Neural cell (in vitro differentiated cells): Measurements from ENCODE around the gene RRP15.

ENCODE experiments used
- EZH2 ChIP-seq: fragments of 200-600, 300-800 bp; shearing (Covaris generic), sonication (generic); IDR thresholded peaks from 2 replicates; pipeline ENCODE4 v1.6.1; 2014; ENCODE audit warnings: antibody characterized with exemption, low read length, borderline replicate concordance, mild to moderate bottlenecking; ENCODE audit not compliant: insufficient read depth, poor library complexity, severe bottlenecking
- TAF1 ChIP-seq: IDR thresholded peaks from 2 replicates; pipeline ENCODE4 v1.6.1; 2012; ENCODE audit warnings: low read depth
- TF ChIP-seq, protein P1 (sequence below): fragments of 450-650 bp; IDR thresholded peaks from 2 replicates; pipeline ENCODE4 v1.5.1; 2014; ENCODE audit warnings: antibody characterized with exemption, mild to moderate bottlenecking, moderate library complexity; ENCODE audit not compliant: poor library complexity, severe bottlenecking
- TF ChIP-seq, protein P2 (sequence below): IDR thresholded peaks from 2 replicates; pipeline ENCODE4 v1.6.1; 2012; ENCODE audit warnings: borderline replicate concordance

DNA sequence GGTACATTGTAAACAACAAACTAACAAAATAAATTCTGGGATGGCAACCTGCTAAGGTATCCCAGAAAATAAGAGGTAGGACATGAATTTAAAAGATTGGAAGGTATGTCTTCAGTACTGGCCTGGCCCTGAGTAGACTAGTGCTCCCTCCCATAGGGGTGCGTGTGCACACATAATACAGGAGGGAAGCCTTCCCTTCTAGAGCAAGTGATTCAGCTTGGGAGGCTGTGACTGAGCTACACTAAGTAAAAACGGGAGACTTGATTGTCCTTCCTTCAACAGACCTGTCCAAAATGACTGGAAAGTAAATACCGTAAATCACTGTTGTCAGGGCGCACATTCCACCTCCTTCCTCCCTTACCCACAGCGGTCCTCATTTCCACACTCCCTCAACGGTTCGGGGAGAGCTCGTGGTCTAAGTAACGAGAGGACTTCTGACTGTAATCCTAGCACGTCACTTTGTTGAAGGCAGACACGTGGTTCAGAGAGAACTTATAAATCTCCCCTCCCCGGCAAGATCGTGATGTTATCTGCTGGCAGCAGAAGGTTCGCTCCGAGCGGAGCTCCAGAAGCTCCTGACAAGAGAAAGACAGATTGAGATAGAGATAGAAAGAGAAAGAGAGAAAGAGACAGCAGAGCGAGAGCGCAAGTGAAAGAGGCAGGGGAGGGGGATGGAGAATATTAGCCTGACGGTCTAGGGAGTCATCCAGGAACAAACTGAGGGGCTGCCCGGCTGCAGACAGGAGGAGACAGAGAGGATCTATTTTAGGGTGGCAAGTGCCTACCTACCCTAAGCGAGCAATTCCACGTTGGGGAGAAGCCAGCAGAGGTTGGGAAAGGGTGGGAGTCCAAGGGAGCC lies 60.0 kb downstream of the RRP15 start, which contains the start of gene TGFB2:
- TF ChIP-seq, protein P1, sequence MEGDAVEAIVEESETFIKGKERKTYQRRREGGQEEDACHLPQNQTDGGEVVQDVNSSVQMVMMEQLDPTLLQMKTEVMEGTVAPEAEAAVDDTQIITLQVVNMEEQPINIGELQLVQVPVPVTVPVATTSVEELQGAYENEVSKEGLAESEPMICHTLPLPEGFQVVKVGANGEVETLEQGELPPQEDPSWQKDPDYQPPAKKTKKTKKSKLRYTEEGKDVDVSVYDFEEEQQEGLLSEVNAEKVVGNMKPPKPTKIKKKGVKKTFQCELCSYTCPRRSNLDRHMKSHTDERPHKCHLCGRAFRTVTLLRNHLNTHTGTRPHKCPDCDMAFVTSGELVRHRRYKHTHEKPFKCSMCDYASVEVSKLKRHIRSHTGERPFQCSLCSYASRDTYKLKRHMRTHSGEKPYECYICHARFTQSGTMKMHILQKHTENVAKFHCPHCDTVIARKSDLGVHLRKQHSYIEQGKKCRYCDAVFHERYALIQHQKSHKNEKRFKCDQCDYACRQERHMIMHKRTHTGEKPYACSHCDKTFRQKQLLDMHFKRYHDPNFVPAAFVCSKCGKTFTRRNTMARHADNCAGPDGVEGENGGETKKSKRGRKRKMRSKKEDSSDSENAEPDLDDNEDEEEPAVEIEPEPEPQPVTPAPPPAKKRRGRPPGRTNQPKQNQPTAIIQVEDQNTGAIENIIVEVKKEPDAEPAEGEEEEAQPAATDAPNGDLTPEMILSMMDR, result no peak
- no peak for TF ChIP-seq EZH2
- TF ChIP-seq, protein P2, sequence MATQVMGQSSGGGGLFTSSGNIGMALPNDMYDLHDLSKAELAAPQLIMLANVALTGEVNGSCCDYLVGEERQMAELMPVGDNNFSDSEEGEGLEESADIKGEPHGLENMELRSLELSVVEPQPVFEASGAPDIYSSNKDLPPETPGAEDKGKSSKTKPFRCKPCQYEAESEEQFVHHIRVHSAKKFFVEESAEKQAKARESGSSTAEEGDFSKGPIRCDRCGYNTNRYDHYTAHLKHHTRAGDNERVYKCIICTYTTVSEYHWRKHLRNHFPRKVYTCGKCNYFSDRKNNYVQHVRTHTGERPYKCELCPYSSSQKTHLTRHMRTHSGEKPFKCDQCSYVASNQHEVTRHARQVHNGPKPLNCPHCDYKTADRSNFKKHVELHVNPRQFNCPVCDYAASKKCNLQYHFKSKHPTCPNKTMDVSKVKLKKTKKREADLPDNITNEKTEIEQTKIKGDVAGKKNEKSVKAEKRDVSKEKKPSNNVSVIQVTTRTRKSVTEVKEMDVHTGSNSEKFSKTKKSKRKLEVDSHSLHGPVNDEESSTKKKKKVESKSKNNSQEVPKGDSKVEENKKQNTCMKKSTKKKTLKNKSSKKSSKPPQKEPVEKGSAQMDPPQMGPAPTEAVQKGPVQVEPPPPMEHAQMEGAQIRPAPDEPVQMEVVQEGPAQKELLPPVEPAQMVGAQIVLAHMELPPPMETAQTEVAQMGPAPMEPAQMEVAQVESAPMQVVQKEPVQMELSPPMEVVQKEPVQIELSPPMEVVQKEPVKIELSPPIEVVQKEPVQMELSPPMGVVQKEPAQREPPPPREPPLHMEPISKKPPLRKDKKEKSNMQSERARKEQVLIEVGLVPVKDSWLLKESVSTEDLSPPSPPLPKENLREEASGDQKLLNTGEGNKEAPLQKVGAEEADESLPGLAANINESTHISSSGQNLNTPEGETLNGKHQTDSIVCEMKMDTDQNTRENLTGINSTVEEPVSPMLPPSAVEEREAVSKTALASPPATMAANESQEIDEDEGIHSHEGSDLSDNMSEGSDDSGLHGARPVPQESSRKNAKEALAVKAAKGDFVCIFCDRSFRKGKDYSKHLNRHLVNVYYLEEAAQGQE, result no peak
- TF ChIP-seq TAF1, result no peak
